Progenitor cell of endocrine pancreas (in vitro differentiated cells): Measurements from ENCODE around the gene ADAM12. TPM values are rescaled to one million over a fixed set of nuclear protein-coding genes. Genes with fewer than 3 reads are reported as not detected.
A peak's percentile ranks its signal among the peaks of the same experiment; 100 is the strongest.

Experiments
- DNase-seq: peaks from one replicate; pipeline ENCODE4 v3.0.0; 2021; ENCODE audit warnings: low spot score; ENCODE audit not compliant: unreplicated experiment
- H3K27ac Mint-ChIP-seq: 2 replicates; pipeline ENCODE4 v1.8.0; 2021; ENCODE audit warnings: mild to moderate bottlenecking, moderate library complexity, mixed read lengths
- H3K27me3 Mint-ChIP-seq: 2 replicates; pipeline ENCODE4 v1.8.0; 2021; ENCODE audit warnings: mixed read lengths
- H3K36me3 Mint-ChIP-seq: 2 replicates; pipeline ENCODE4 v1.8.0; 2022; ENCODE audit warnings: mixed read lengths; ENCODE audit not compliant: insufficient read depth
- H3K4me1 Mint-ChIP-seq: 2 replicates; pipeline ENCODE4 v1.8.0; 2021; ENCODE audit warnings: low read depth, mixed read lengths
- H3K4me3 Mint-ChIP-seq: 2 replicates; pipeline ENCODE4 v1.8.0; 2021; ENCODE audit warnings: low read depth, mild to moderate bottlenecking, moderate library complexity, mixed read lengths
- H3K9me3 Mint-ChIP-seq: 2 replicates; pipeline ENCODE4 v1.8.0; 2021; ENCODE audit warnings: low read depth, mixed read lengths
- total RNA-seq: library from RNA; stranded (reverse); gene quantifications from 2 replicates; pipeline ENCODE4 v1.2.1, GENCODE V29; 2021
- TF ChIP-seq, protein P1 (sequence below): fragments of 200-600 bp; sonication (generic); IDR thresholded peaks from one replicate; pipeline ENCODE4 v1.5.0; 2021; ENCODE audit warnings: antibody characterized with exemption, mild to moderate bottlenecking; ENCODE audit not compliant: unreplicated experiment

The ADAM12 gene
- total RNA-seq, 1 donor from 2014 or later: 1.8 TPM

DNA sequence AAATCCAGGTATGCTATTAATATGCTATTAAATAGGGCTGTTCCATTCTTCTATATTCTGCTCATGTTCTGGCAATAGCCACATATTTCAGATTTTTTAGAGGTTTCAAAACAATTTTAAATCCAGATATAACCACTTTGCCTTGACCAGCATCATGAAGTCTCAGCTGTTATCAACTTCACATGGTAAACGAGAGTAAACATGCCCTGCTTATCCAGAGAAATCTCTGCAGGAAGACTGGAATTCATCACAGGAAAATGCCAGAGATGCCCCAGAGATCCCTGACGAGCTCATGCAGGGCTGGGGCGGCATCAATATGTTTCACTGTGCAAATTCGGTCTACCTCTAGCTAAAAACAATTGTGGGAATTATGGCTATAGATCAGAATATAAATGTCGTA is 365.4 kb downstream of the ADAM12 start:
- no peak for DNase-seq
- Mint-ChIP-seq H3K27ac (no peak overlapping the region), H3K36me3 (peaks cover 8% of the 10 kb centered on the region), H3K4me3 (no peak overlapping the region), H3K9me3 (peaks cover 32% of the 10 kb centered on the region), H3K4me1 (peaks cover 32% of the 10 kb centered on the region), H3K27me3 (no peaks in the 10 kb centered on the region)
- TF ChIP-seq, protein P1, sequence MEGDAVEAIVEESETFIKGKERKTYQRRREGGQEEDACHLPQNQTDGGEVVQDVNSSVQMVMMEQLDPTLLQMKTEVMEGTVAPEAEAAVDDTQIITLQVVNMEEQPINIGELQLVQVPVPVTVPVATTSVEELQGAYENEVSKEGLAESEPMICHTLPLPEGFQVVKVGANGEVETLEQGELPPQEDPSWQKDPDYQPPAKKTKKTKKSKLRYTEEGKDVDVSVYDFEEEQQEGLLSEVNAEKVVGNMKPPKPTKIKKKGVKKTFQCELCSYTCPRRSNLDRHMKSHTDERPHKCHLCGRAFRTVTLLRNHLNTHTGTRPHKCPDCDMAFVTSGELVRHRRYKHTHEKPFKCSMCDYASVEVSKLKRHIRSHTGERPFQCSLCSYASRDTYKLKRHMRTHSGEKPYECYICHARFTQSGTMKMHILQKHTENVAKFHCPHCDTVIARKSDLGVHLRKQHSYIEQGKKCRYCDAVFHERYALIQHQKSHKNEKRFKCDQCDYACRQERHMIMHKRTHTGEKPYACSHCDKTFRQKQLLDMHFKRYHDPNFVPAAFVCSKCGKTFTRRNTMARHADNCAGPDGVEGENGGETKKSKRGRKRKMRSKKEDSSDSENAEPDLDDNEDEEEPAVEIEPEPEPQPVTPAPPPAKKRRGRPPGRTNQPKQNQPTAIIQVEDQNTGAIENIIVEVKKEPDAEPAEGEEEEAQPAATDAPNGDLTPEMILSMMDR: no peak

DNA sequence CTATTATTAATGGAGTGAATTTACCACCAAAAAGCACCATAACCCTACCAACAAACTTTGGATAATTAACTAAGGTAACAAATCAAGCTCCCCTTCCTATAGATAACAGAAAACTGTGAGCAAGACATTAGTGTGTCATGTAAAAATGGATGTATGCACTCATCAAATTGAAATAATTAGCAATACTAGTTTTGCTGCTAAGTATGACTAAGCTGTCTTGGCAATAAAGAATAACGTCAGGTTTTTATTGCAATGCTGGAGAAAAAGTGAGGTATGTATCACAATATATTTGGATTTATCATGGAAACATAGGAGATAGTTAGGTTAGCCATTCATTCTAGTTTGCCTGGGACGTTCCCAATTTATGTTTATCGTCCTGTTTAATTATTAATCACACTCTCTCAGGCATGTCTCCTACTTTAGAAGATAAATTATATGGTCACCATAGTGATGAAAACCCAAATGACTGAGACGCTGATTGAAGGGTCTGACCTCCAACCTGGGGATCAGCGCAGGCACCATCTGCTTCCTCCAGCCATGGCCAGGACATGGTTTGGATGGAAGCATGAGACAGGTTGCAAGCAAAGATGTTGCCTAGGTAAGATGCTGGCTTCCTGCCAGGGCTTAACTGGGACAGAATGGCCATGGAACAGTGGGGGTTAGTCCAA is 366.3 kb downstream of the ADAM12 start:
- DNase-seq: no peak
- Mint-ChIP-seq H3K36me3 (peaks cover 4% of the 10 kb centered on the region), H3K27me3 (no peaks in the 10 kb centered on the region), H3K27ac (no peak overlapping the region), H3K4me3 (peak overlapping the region; percentile 14), H3K4me1 (peaks cover 39% of the 10 kb centered on the region), H3K9me3 (peaks cover 25% of the 10 kb centered on the region)
- TF ChIP-seq, protein P1: no peak

DNA sequence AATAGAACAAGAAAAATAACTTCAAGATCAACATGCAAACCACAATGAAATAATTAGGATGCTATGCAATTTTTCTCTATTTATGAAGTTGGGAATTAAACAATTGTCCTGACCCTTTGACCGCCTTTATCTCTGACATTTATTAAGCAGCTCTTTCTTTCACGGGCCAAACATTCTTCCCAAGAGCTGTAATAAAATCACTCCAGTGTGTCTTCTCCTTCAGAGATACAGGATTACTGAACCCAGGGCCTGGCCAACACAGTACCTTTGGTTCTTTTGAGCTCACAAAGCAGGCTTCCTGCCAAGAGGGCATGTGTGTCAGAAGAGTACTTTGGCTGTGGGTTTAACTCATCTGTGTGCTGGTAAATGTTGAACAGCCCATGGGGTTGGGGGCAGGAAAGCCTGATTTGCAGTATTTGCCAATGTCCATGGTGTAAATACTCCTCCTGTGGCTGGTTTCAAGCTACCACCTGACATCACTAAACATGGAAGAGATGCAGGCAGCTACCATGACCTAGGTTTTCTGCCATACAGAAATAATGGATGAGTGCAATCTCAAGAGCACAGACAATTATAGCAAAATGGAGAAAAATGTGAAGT is 370.2 kb downstream of the ADAM12 start:
- no peaks in the 10 kb centered on the region for H3K27me3 Mint-ChIP-seq
- no peak overlapping the region for H3K4me3 Mint-ChIP-seq
- H3K4me1 Mint-ChIP-seq: peaks cover 70% of the 10 kb centered on the region
- H3K36me3 Mint-ChIP-seq: no peaks in the 10 kb centered on the region
- TF ChIP-seq, protein P1: no peak
- DNase-seq: no peak
- H3K27ac Mint-ChIP-seq: no peak overlapping the region
- H3K9me3 Mint-ChIP-seq: peaks cover 5% of the 10 kb centered on the region

DNA sequence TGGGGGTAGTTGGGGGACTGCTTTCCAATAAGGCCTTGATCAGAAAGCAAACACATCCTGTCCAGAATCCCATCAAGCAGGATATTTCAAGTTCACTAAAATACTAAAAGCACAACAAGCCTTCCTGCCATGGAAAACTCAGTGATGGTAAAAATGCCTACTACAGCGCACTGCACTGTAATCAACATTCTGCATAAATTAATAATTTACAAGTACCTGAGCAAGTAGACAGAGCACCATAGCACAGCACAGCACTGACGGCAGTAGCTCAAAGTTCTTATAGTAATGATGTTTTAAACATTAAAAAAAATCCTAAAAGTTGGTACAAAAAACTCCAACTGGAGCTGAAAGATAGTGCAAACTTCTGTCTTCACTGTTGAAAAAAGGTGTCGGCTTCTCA is 371.4 kb downstream of the ADAM12 start:
- Mint-ChIP-seq H3K9me3 (peaks cover 5% of the 10 kb centered on the region), H3K36me3 (no peaks in the 10 kb centered on the region), H3K27ac (no peak overlapping the region), H3K27me3 (no peaks in the 10 kb centered on the region), H3K4me3 (no peak overlapping the region), H3K4me1 (peaks cover 64% of the 10 kb centered on the region)
- TF ChIP-seq, protein P1: no peak
- DNase-seq: no peak

DNA sequence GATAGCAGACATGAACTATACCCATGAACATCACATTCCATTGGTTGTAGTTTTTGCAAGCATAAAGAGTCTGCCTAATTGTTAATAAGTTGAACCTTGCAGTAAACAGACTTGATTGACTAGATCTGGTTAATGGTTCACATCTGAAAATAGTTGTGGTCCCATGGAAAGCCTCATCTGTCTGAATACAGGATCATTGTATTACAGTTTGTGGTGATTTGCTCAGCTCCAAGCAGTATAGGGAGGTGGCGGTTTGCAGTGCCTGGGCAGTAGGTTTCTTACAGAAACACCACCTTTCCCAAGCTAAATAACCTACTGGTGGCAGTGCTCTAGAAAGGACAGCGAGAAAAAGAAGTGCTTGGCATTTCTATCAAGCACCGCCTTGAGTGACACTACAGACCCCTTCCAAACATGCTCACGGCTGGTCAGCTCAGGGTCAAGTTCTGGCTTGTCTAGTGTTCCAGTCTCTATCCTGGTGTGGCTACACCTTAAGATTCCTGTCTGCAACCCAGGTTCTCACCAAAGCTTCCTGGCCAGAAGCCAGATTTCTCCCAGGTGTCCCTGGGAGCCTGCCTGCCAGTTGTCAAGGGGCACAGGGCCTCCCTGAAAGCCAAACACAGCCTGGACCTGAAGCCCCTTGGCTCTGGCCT is 372.0 kb downstream of the ADAM12 start:
- no peak overlapping the region for H3K4me3 Mint-ChIP-seq
- peaks cover 60% of the 10 kb centered on the region for H3K4me1 Mint-ChIP-seq
- H3K27ac Mint-ChIP-seq: no peak overlapping the region
- DNase-seq: no peak
- no peaks in the 10 kb centered on the region for H3K27me3 Mint-ChIP-seq
- peaks cover 5% of the 10 kb centered on the region for H3K9me3 Mint-ChIP-seq
- no peaks in the 10 kb centered on the region for H3K36me3 Mint-ChIP-seq
- TF ChIP-seq, protein P1: no peak
